Kasumi-1 (cell line): ENCODE data around the gene PRKN.
A peak's percentile ranks its signal among the peaks of the same experiment; 100 is the strongest.
"Not testable (repeated sequence)": the region's sequence is repeated elsewhere in the genome, so short reads cannot be mapped to it uniquely, and the experiment has no call there.

Source experiments
- DNase-seq, 2 experiments: peaks; one replicate each; lab custom pipeline; 2025; lab: John Stamatoyannopoulos, UW

The PRKN gene

GRCh38 chr6:162450358-162450757 lies 277.2 kb downstream of the PRKN start:
- DNase-seq, result no peak

DNA sequence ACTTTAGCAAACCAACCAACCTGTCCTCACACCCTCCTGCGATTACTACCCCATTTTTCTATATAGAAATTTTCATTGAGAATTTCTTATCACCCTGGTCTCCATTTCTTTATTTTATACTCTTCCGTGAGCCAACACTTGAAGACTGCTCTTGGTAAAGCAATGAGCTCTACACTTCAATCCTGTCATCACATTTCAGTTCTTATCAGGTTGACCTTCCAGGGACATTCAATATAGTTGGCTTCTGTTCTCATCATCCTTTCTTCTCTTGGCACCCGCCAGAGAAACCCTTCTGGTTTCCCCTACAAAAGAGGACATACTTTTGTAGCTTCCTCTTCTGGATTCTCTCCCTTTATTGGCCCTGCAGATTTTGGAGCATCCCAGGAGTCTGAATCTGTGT lies 279.3 kb downstream of the PRKN start:
- DNase-seq, result no peak

- no peak for DNase-seq
These were observed 284.5 kb downstream of the PRKN start for GRCh38 chr6:162443101-162443500.

- peak in 1 of 2 experiments; percentile 3 for DNase-seq
These were observed 284.9 kb downstream of the PRKN start for GRCh38 chr6:162442687-162443086.

DNA sequence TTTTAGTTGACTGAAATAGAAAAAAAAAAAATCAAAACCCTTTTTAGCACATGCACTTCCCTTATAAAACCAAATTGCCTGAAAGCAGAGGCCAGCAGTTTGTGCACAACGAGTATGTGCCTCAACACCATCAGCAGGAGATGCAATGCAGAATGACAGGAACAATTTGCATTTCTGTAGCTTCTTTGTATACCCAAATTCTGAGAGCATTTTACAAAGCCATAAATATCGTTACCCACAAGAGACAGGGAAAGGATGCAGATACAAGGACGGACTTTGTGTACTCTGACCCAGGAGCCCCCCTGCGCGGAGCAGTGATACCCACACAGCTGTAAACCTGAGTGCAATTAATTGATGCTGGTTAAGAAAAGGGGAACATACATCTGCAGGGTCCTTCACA lies 285.6 kb downstream of the PRKN start:
- DNase-seq, result no peak

DNA sequence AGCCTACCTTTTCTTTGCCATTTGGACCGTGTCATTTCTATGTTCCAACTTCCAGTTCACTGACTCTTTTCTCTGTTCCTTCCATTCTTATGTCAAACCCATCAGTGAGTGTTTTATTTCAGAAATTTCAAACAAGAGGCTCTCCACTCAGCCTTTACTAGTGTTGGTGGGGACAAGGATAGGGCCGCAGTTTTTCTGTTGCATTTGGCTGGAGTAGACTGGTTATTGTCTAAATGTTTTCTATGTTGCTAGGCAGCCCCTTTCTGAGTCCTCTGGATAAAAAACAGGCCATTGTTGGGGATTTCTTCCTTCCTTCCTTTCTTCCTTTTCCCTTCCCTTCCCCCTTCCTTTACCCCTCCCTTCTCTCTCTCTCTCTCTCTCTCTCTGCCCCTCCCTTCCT lies 288.6 kb downstream of the PRKN start:
- no peak for DNase-seq

DNA sequence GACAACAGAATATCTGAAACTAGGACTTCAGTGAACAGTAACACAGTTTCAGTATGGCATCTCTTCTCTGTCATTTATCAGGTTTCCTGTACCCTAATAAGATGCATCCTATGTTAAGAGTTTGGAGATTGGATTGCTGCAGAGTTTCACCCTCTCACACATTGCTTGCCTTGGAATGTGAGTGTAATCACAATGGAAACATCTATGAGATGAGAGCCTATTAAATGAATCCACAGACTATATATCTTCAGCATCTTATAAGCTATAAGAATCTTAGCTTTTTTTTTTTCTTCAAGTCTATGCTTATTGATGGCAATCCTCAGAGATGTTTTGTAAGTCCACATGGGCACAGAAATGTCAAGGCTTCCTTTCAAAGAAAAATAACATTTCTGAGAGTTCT lies 292.5 kb downstream of the PRKN start:
- DNase-seq, result no peak

DNA sequence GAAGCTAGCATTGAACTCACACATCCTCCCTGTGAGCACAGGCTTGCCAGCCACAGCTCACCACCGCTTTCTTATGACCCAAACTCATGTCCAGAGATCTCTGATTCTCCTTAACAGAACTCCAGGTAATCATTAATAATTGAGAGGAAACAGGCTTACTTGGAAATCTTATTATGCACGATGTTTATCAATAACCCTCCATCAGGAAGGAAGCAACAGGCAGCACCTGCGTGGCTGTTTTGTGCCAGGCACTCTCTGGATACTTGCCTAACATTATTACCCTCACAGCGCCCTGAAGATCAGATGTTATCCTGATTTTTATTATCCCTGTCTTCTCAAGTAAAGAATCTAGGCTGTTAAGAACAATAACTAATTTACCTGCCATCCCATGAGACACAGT lies 306.6 kb downstream of the PRKN start:
- DNase-seq, result no peak

DNA sequence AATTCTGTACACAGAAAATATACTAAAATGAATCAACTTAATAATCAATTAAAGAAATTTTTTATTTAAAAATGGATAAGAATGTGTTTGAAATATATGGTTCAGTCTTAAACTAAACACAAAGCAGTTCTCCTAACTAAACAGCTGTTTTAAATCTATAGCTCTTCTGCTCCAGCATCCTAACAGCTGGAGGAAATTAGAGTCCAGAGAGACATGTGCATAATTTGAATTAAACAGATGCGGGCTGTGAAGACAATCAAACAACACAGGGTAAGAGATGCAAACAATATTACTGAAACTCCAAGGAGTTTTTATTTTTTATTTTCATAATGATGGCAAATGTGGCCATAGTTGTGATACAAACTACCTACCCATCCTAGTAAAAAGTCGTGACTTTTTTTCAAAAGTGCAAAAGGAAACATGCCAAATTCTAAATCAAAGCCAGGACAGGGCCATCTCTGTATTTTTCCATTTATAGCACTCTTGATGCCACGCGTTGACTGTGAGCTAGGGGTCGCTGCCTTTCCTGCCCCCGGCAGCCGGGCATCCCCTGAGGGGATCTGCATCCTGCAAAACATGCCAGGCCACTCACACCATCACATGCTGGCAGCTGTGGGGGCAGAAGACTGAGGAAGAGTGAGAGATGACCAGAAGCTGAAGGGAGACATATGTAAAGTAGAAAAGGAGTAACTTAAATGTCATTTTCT lies 310.6 kb downstream of the PRKN start:
- no peak for DNase-seq

DNA sequence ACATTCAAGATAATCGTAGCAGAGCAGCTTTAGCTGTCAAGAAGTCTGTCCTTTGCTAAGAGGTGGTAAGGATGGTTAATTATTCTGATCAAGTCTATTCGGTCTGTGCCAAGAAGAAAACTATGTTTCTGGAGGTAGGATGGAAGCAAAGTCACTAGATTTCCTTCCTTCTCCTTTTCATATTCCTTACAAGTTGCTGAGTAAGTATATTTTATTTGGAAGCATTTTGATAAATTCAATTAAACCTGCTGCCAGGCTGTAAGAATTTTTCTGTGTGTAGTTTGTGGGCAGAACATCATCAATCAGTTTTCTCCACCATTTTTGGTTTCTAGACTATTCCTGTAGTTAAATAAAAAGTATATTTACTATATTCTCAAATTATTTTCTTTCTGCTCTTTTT lies 311.3 kb downstream of the PRKN start:
- no peak for DNase-seq

DNA sequence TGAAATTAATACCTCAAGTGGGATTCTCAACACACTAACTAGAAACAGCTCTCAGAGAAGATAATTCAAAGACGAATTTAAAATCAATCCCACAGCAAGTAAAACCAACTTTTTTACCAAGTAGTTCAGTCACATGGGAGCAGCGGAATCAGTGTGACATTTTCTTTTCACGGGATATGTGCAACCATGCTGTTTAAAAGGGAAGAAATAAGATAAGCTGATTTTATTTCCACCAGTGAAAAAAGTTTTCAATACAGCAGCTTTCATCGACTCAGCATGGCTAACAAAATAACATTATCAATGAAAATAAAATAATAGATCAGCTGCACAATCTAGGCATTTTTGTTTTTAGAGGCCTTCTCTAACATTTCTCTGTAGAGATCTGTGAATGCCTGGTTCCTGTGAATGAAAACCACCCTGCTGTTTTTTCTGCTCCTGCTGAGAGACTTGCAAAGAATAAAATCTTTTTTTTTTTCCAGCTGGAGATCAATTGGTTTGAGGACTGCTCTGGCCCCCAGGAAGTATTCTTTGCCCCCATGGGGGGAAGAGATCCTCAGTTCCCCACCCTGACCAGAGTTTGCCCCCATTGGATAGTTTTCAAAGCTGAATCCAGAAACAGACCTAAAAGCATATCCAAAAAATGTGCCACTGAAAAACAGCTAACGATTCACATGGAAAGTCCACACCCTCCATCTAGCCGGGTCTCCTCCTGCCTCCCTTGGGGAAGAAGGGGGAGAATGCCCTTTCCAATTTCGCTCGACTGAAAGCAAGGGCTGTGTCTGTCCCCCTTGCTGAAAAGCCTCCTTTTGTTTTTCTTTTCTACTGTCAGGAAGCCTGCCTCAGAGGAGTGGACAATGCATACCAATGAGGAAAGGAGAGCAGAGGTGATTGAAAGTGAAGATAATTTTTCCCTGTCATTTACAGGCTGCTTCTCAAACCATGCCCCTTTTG lies 317.6 kb downstream of the PRKN start:
- no peak for DNase-seq

DNA sequence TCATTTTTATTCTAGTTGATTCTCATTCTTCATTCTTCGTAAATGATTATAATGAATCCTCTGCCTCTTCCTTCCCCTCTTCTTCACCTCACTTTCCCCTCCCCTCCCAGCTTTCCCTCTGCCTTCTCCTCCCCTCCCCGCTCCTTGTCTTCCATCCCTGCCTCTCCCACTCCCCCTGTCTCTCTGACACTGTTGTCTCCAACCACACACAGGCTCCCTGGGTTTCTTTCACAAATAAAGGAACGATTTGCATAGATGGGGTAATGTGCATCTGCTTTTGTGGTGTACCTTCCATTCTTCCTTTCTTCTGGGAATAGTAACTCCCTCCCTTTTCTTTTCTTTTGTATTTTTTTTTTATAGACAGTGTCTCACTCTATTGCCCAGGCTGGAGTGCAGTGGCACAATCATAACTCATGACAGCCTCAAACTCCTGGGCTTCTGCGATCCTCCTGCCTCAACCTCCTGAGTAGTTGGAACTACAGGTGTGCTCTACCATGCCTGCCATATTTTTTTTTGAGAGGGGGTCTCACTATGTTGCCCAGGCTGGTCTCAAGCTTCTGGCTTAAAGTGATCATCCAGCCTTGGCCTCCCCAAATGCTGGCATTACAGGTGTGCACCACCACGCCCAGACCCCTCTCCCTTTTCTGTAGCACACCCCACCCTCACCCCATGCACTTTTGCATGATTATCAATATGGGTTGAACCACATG lies 318.6 kb downstream of the PRKN start:
- DNase-seq, result no peak

- no peak for DNase-seq
These were observed 322.6 kb downstream of the PRKN start for GRCh38 chr6:162404951-162405350.

DNA sequence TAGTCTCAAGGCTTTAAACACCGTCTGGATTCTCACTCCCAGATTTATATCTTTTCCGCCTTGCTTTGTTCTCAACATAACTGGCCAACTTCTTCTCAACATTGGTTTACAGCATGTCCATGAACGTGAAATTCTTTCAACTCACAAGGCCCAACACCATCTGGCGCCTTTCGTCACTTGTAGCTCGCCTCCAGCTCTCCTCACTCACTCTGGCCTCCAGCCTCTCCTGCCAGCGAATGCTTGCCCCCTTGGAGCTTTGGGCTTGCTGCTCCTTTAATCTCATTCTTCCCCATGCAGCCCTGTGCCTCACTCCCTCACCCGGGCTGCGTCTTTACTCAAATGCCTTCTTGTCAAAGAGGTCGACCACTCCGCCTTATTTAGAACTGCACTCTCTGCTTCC lies 324.5 kb downstream of the PRKN start:
- DNase-seq, result no peak

DNA sequence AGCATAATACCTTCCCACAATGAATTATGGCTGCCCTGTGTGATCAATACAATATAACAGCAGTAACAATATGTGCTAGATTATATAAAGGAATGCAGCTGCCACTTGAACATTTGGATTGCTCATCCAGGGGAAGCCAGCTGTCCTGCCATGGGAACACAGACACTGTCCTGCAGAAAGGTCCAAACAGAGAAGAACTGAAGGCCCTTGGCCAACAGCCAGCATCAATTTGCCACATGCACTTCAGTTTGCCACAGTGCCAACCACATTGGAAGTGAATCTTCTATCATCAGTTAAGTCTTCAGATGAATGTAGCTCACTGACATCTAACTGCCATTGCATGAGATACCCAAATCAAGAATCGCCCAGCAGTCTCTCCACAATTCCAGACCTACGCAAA lies 332.4 kb downstream of the PRKN start:
- DNase-seq, result no peak

GRCh38 chr6:162390961-162391811 lies 336.4 kb downstream of the PRKN start:
- not testable (repeated sequence) for DNase-seq

DNA sequence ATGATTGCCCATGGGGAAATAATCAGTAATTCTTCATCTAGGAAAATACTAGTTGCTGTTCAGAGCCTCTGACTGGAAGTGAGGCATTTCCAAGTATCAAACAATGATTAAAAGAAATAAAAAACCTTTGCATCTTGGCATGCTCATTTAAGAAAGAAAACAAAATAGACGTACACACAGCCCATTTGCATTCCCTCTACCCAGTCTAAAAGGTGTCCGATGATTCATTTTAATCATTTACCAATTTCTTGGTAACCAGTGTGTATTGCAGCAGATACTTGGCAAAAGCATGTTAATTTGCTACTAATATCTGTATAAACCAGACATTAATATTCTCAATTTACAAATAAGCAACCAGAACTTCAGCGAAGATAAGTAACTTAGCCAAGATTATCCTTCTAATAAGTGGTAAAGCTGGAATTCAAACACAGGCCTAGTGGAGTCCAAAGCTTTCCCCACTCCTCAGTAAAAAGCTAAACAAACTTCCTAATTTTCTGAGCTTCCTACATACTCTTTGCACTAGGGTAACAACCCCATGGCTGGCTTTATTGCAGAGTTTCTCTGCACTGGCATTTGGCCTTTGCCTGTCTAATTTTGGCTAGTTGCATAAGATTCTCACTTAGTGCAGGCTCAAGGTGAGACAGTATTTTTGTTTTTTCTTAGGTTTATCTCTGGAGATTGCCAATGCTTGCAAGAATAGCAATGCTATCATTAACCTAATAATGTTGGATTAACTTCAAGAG lies 338.1 kb downstream of the PRKN start:
- DNase-seq, result no peak

DNA sequence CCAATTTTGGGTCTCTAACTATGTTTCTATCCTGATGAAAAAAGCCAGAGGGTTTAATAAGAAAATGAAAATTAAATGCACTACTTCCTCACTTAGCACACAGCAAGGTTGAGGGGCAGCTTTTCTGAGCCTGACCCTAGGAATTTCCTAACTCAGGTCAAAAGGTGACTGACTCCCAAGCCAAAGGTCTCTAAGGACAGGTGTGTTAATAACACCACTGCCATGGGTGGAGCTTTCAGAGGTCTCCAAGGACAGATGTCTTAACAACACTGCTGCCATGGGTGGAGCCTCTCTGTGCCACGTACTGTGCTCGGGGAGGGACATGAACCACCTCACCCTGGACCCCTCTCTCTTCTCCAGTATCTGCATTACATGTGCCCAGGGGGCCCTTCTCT lies 339.2 kb downstream of the PRKN start:
- no peak for DNase-seq

GRCh38 chr6:162387718-162388382 lies 339.7 kb downstream of the PRKN start:
- no peak for DNase-seq

GRCh38 chr6:162385980-162386379 lies 341.6 kb downstream of the PRKN start:
- no peak for DNase-seq
